Tibial nerve (tissue), 4 donors: Measurements from ENCODE around the gene PUSL1. TPM values are rescaled to one million over a fixed set of nuclear protein-coding genes. Genes with fewer than 3 reads are reported as not detected.

Experiments
- DNase-seq, 2 donors: peaks; one replicate each; pipeline ENCODE4 v3.0.0-alpha.2; 2019; ENCODE audit warnings: low spot score in 2 of 2
- H3K27ac ChIP-seq, 4 donors: fragments of 200-600 bp; sonication (generic) in 3 of 4; one replicate each; pipeline ENCODE4 v1.5.1; 2017 to 2019; ENCODE audit warnings: mild to moderate bottlenecking in 1 of 4
- H3K27me3 ChIP-seq, 2 donors: fragments of 200-600 bp; sonication (generic) in 1 of 2; one replicate each; pipeline versions ENCODE4 v1.5.1 to v1.6.0; 2017 to 2019
- H3K36me3 ChIP-seq, 3 donors: fragments of 200-600 bp; sonication (generic); one replicate each; pipeline ENCODE4 v1.5.1; 2018 to 2019
- H3K4me1 ChIP-seq, 4 donors: fragments of 200-600 bp; sonication (generic) in 3 of 4; one replicate each; pipeline ENCODE4 v1.5.1; 2017 to 2019
- H3K4me3 ChIP-seq, 4 donors: fragments of 200-600 bp; sonication (generic) in 3 of 4; one replicate each; pipeline ENCODE4 v1.5.1; 2017 to 2019; ENCODE audit warnings: mild to moderate bottlenecking in 1 of 4, moderate library complexity in 1 of 4
- H3K9me3 ChIP-seq, 4 donors: fragments of 200-600 bp; sonication (generic) in 3 of 4; one replicate each; pipeline ENCODE4 v1.5.1; 2017 to 2019
- CTCF ChIP-seq, 5 experiments: fragments of 200-600 bp in 3 of 5; fragments of 450-650 bp in 2 of 5; sonication (generic) in 3 of 5; IDR thresholded peaks; one replicate each; pipeline ENCODE4 v1.5.1; 2016 to 2019; ENCODE audit warnings: antibody characterized with exemption in 5 of 5, mild to moderate bottlenecking in 3 of 5, moderate library complexity in 2 of 5
- EP300 ChIP-seq, 2 donors: sonication (generic); formaldehyde crosslinking; IDR thresholded peaks; one replicate each; pipeline ENCODE4 v1.6.1; 2017; ENCODE audit warnings: antibody characterized with exemption in 2 of 2, mild to moderate bottlenecking in 1 of 2
- POLR2A ChIP-seq, 2 donors: fragments of 450-650 bp; IDR thresholded peaks; one replicate each; pipeline ENCODE4 v1.6.1; 2017; ENCODE audit warnings: antibody characterized with exemption in 2 of 2, mild to moderate bottlenecking in 2 of 2, moderate library complexity in 2 of 2
- WGBS, 2 donors: methylation state at CpG; one replicate each; pipeline ENCODE4 v1.1.5; 2018; 5-methylcytosine and 5-hydroxymethylcytosine counted together
- total RNA-seq, 4 donors: library from RNA; depleted of rRNA; stranded (reverse); fragments of >200 nt; gene quantifications; one replicate each; pipeline ENCODE4 v1.1.0, GENCODE V29; 2016

PUSL1 gene
- total RNA-seq, 4 donors from 2014 or later = 17.5 to 22.2 (median 19.7) TPM

DNA sequence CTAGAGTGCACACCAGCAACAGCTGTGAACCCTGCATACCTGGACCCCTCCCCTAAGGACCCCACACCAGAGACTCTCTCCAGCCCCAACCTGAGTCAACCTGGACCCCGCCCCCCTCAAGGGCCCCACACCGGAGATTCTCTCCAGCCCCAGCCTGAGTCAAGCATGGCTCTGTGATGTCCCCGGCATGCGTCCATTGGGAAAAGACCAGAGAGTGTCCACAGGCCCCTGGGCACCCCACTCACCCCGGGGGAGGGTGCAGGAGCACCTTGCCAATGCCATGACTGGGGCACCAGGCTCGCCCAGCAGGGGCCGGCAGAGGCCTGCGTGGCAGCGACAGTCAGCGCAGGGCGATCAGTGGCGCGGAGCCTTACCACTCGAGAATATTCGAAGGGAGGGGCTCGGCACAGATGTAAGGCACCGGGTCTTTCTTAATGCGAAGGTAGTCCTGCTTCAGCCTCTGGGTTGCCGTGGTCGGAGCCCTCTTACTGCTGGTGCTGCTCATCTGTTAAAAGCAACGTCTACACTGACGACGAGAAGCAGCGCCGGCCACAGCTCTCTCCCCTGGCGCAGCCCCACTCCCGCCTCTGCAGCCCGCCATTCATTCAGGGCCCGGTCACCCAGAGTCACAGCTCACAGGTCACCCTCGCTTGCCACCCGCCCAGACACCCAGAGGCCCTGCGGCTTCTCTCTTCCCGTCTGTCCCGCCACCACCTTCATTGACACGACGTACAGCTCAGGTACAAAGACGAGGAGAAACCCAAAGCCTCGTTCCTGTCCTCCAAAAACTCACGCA lies 40.7 kb upstream of the PUSL1 start:
- WGBS, 2 donors = 92% methylated on average over 38 to 39 of the region's 39 CpGs
- no peak for TF ChIP-seq EP300 (IDR thresholded peaks at IDR 0.05)
- TF ChIP-seq CTCF (IDR thresholded peaks at IDR 0.05) = no peak
- TF ChIP-seq POLR2A (IDR thresholded peaks at IDR 0.05) = no peak
- Histone ChIP-seq H3K4me3 (no peak overlapping the region), H3K36me3 (peaks cover 2 to 64% (median 12%) of the 10 kb centered on the region in 3 donors), H3K27me3 (no peaks in the 10 kb centered on the region), H3K9me3 (no peaks in the 10 kb centered on the region), H3K27ac (no peak overlapping the region), H3K4me1 (peaks cover 0 to 59% (median 28%) of the 10 kb centered on the region in 4 donors)
- no peak for DNase-seq

GRCh38 chr1:1268284-1268682 lies 40.1 kb upstream of the PUSL1 start:
- no peaks in the 10 kb centered on the region for H3K9me3 ChIP-seq
- H3K27me3 ChIP-seq = no peaks in the 10 kb centered on the region
- H3K4me1 ChIP-seq = peaks cover 0 to 62% (median 32%) of the 10 kb centered on the region in 4 donors
- 93 to 97% methylated on average over 12 of the region's 13 CpGs for WGBS, 2 donors
- TF ChIP-seq CTCF (IDR thresholded peaks at IDR 0.05) (no peak), POLR2A (IDR thresholded peaks at IDR 0.05) (no peak), EP300 (IDR thresholded peaks at IDR 0.05) (no peak)
- no peak for DNase-seq
- H3K36me3 ChIP-seq = peaks cover 2 to 58% (median 6%) of the 10 kb centered on the region in 3 donors
- H3K27ac ChIP-seq = no peak overlapping the region
- no peak overlapping the region for H3K4me3 ChIP-seq

- Histone ChIP-seq H3K4me1 (peaks cover 0 to 69% (median 38%) of the 10 kb centered on the region in 4 donors), H3K4me3 (no peak overlapping the region), H3K27ac (no peak overlapping the region), H3K9me3 (no peaks in the 10 kb centered on the region), H3K27me3 (no peaks in the 10 kb centered on the region), H3K36me3 (peaks cover 0 to 33% (median 5%) of the 10 kb centered on the region in 3 donors)
- no peak for TF ChIP-seq EP300 (IDR thresholded peaks at IDR 0.05)
- 42 to 46% methylated on average over 5 to 7 of the region's 7 CpGs for WGBS, 2 donors
- DNase-seq = no peak
Observed at GRCh38 chr1:1270813-1271212, 37.6 kb upstream of the PUSL1 start.

GRCh38 chr1:1272341-1273208 lies 35.8 kb upstream of the PUSL1 start:
- Histone ChIP-seq H3K36me3 (peaks cover 0 to 15% (median 0%) of the 10 kb centered on the region in 3 donors), H3K9me3 (no peaks in the 10 kb centered on the region), H3K4me1 (peaks cover 0 to 69% (median 38%) of the 10 kb centered on the region in 4 donors), H3K27me3 (no peaks in the 10 kb centered on the region), H3K27ac (peak overlapping the region in 2 of 4 donors; percentile 87 to 89), H3K4me3 (peak overlapping the region; percentile 80 to 90 (median 84))
- TF ChIP-seq CTCF (IDR thresholded peaks at IDR 0.05) (no peak), EP300 (IDR thresholded peaks at IDR 0.05) (no peak), POLR2A (IDR thresholded peaks at IDR 0.05) (no peak)
- WGBS, 2 donors = 38 to 45% methylated on average over 35 to 42 of the region's 43 CpGs
- DNase-seq = no peak

GRCh38 chr1:1273209-1273511 lies 35.2 kb upstream of the PUSL1 start:
- H3K27me3 ChIP-seq = no peaks in the 10 kb centered on the region
- TF ChIP-seq EP300 (IDR thresholded peaks at IDR 0.05) (no peak), CTCF (IDR thresholded peaks at IDR 0.05) (no peak), POLR2A (IDR thresholded peaks at IDR 0.05) (no peak)
- H3K4me1 ChIP-seq = peaks cover 0 to 63% (median 38%) of the 10 kb centered on the region in 4 donors
- peaks cover 0 to 9% (median 0%) of the 10 kb centered on the region in 3 donors for H3K36me3 ChIP-seq
- WGBS, 2 donors = 0 to 1% methylated on average over 12 to 24 of the region's 31 CpGs
- H3K4me3 ChIP-seq = peak overlapping the region; percentile 80 to 90 (median 84)
- peak overlapping the region; percentile 47 to 89 (median 82) for H3K27ac ChIP-seq
- DNase-seq = no peak
- H3K9me3 ChIP-seq = no peaks in the 10 kb centered on the region
